IMR-90 (cell line): Measurements from ENCODE around the gene WDR62.

Experiments used
- BHLHE40 ChIP-seq: fragments of 150-350 bp; IDR thresholded peaks from 2 replicates; pipeline ENCODE4 v1.6.1; 2016; ENCODE audit warnings: mild to moderate bottlenecking, low read depth, low read length
- CEBPB ChIP-seq: IDR thresholded peaks from 2 replicates; pipeline ENCODE4 v1.6.1; 2012; ENCODE audit warnings: low read depth, low read length, improper control_type of control experiment
- CTCF ChIP-seq: conservative IDR thresholded peaks from 2 replicates; pipeline ENCODE4 v1.5.1; 2012; ENCODE audit warnings: mild to moderate bottlenecking, low read depth, low read length, improper control_type of control experiment
- MAFK ChIP-seq: IDR thresholded peaks from 2 replicates; pipeline ENCODE4 v1.6.1; 2012; ENCODE audit warnings: low read depth, low read length, improper control_type of control experiment
- MAZ ChIP-seq: IDR thresholded peaks from 2 replicates; pipeline ENCODE4 v1.6.1; 2012; ENCODE audit warnings: low read depth, mild to moderate bottlenecking, low read length, improper control_type of control experiment, moderate library complexity, borderline replicate concordance
- MXI1 ChIP-seq: IDR thresholded peaks from 2 replicates; pipeline ENCODE4 v1.6.1; 2012; ENCODE audit warnings: low read depth, mild to moderate bottlenecking, low read length, moderate library complexity, borderline replicate concordance
- NFE2L2 ChIP-seq: fragments of 150-350 bp; IDR thresholded peaks from 2 replicates; pipeline ENCODE4 v1.6.1; 2016; ENCODE audit warnings: low read depth, mild to moderate bottlenecking, low read length
- POLR2A ChIP-seq: IDR thresholded peaks from 2 replicates; pipeline ENCODE4 v1.6.1; 2012; ENCODE audit warnings: mild to moderate bottlenecking, low read depth, low read length
- SMC3 ChIP-seq: fragments of 150-350 bp; IDR thresholded peaks from 2 replicates; pipeline ENCODE4 v1.6.1; 2016; ENCODE audit warnings: low read depth, mild to moderate bottlenecking, antibody characterized with exemption, low read length, moderate library complexity

GRCh38 chr19:36139473-36140303, 85.0 kb downstream of the WDR62 start, which contains the start of gene CAPNS1:
- TF ChIP-seq CTCF, result no peak
- TF ChIP-seq POLR2A, result peak; percentile 92
- no peak for TF ChIP-seq CEBPB
- no peak for TF ChIP-seq MAFK
- TF ChIP-seq MAZ, result peak; percentile 96
- TF ChIP-seq MXI1, result peak; percentile 64; the same call in 1 of the 2 replicates
- peak; percentile 32; the same call in 1 of the 2 replicates for TF ChIP-seq BHLHE40
- no peak for TF ChIP-seq NFE2L2
- TF ChIP-seq SMC3, result 0 out of 2 replicates have a peak, but pooled peaks have one; percentile 9
